ENCODE data around the gene ERMAP.
"Not testable (repeated sequence)": the region's sequence is repeated elsewhere in the genome, so short reads cannot be mapped to it uniquely, and the experiment has no call there.

The ERMAP gene

GRCh38 chr1:42845193-42845592 lies 28.3 kb downstream of the ERMAP start:
- DNase-seq: no peak

DNA sequence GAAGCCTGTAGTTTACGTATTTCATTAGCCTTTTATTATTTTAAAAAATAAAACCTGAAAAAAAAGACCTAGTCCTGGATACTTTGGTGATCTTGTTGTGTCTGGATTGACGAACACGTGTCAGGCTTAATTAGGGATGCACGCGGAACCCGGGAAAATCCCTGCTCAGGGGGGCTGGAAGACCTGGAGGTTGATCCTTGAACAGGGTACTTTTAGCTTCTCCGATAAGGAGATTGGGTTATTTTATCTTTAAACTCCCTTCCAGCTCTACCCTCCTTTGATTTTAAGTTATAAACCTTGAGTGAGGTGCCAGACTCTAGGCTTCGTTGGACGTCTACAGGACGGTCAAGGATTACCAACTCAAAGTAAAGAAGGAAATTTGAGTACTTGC lies 28.9 kb downstream of the ERMAP start:
- DNase-seq: no peak

DNA sequence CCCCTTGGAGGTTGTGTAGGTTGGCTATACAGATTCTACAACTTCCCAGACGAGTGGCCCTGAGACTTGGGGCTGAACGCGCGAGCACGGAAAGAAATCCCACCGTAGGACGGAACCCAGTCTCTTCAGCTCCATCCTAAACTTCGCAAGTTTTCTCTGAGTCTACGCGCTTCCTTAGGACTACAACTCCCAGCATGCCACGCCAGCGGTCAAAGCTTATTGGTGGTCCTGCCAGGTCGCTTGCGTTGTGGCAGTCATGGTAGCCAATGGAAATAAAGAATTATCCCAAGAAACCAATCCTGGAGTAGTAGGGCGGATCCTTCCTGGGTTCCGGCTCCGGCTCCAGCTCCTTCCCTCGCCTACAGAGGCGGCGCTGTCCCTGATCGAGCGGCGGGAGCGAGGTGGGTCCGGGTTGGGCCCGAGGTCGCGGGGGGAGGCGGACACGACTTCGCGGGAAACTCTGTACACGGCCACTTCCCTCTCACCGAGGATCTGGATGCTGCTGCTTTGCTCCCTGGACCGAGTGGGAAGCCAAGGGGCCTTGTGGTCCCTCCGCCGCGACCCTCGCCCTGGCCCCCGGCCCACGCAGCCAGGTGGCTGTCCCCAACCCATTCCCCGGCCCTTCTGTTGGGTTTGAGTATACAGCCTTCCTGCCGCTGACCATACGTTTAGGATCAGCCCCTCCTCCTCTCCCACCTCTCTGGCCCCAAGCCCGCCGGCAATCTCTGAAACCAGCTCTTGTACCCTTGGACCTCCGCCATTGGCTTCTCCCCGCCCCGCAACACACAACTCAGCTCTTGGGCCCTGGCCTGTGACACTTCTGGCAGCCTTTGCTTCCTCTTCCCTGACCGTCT lies 29.6 kb downstream of the ERMAP start, which contains the start of gene ZNF691:
TSS of gene ZNF691 (plus strand) at position 357 of the 854 bp plus-strand sequence. CDS start 3,046 bp downstream, outside the sequence.
- peak; percentile 97 for DNase-seq

DNA sequence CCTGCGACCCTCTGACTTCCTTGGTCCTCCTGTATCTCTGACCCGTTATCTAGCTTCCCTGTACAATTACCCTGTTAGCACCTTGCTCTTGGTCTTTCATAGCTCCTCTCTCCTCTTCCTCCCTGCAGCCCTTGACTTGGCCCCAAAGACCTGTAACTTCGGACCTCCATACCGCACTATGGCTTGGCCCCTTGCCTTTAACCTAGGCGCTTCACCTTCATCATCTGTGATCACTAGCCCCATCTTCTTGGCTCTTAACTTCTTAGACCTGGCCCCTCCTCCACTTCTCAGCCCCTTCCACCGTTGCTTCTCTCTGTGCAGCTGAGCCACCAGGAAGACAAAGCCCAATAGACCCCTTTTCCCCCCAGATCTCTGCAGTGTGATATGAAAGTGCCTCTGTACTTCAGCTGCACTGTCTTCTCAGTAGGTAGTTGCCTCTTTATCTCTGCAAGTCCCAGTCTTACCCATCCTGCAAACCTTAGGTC lies 30.2 kb downstream of the ERMAP start:
- no peak for DNase-seq

DNA sequence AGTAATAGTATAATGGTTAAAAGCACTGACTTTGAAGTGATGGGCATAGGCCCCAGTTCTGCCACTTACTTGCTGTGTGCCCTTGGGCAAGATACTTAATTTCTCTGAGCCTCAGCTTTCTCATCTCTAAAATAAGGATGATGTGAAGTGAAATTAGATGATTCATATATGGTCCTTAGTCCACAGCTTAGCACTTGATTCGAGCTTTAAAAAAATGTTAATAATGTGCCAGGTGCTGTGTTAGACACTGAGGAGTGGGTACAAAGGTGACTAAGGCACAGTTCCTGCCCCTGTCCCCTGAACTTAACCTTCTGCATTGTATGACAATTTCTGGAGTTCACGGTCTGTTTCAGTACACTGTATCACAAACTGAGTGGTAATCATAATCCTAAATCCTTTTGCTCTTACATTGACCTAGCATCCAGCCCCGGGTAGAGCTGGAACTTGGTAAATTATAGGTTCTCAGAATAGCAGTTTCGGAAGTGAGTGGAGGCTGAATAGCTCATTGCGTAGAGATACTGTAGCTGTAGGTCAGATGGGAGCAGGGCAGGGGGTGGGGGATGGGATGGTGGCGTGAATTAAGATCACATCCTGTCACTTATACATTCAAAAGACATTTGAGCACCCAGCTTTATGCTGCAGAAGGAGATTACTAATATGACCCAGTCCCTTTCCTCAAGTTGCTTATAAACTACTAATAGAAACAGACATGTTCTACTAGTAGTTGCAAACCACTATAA lies 31.0 kb downstream of the ERMAP start:
- no peak for DNase-seq

- no peak for DNase-seq
These were observed 32.1 kb downstream of the ERMAP start for GRCh38 chr1:42848823-42849537.

- no peak for DNase-seq
These were observed 33.0 kb downstream of the ERMAP start for GRCh38 chr1:42849944-42850343.

- DNase-seq: no peak
These were observed 34.5 kb downstream of the ERMAP start for GRCh38 chr1:42851420-42851819.

- no peak for DNase-seq
These were observed 35.2 kb downstream of the ERMAP start for GRCh38 chr1:42851960-42852607.

DNA sequence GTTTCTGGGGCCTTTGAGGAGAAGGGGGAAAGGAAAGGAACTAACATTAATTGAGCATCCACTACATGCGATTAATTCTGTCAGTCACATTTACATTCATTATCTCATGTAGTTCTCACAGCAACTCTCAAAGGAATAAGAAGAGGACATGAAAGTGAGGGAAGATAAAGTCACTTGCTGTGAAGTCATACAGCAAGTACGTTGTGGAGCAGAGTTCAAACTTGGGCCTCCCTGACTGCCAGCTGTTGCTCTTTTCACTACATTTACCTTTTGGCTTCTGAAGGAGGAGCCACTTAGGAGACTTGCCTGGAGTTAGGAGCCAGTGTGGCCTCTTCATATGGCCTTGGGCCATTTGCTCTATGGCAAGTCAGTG lies 35.7 kb downstream of the ERMAP start:
- no peak for DNase-seq

DNA sequence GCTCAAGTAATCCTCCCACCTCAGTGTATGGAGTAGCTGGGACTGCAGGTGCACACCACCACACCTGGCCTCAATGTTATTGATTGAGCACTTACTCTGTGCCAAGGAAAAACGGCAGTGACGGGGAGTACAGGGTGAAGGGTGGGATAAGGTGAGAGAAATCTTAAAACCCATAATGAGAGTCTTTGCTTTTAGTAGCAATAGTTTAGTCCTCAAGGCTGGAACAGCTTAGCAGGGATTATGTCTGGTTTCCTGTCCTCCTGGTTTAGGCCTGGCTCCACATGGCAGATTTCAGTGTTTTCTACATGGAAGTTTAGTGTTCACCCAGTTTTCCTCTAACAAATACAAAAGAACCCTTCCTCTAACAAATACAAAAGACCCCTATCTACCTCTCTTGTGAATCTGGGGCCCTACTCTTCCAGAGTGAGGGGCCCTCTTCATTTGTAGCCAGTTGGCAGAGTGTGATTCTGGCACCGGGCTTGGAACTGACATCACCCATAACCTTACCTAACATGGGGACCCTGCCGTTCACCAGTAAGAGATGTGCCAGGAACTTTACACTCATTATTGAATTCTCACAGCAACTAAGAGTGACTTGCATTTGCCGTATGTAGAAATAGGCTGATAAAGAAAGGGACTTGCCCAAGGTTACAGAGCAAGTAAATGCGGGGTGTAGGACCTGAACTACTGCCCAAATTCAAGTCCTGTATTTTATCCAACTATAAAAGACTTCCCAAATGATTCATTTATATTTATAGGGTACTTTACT lies 36.4 kb downstream of the ERMAP start:
- DNase-seq: no peak

DNA sequence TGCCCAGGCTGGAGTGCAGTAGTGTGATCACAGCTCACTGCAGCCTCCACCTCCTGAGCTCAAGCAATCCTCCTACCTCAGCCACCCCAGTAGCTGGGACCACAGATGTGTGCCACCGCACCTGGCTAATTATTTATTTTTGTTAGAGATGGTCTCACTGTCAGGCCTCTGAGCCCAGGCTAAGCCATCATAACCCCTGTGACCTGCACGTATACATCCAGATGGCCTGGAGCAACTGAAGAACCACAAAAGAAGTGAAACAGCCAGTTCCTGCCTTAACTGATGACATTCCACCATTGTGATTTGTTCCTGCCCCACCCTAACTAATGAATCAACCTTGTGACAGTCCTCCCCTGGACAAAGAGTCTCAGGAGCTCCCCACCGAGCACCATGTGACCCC lies 39.6 kb downstream of the ERMAP start:
- not testable (repeated sequence) for DNase-seq

DNA sequence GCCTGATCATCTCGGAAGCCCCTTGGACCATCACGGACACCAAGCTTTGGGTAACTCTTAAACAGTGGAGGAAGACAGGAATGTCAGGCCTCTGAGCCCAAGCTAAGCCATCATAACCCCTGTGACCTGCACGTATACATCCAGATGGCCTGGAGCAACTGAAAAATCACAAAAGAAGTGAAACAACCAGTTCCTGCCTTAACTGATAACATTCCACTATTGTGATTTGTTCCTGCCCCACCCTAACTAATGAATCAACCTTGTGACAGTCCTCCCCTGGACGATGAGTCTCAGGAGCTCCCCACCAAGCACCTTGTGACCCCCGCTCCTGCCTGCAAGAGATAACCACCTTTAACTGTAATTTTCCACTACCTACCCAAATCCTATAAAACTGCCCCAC lies 42.4 kb downstream of the ERMAP start:
- DNase-seq: not testable (repeated sequence)

DNA sequence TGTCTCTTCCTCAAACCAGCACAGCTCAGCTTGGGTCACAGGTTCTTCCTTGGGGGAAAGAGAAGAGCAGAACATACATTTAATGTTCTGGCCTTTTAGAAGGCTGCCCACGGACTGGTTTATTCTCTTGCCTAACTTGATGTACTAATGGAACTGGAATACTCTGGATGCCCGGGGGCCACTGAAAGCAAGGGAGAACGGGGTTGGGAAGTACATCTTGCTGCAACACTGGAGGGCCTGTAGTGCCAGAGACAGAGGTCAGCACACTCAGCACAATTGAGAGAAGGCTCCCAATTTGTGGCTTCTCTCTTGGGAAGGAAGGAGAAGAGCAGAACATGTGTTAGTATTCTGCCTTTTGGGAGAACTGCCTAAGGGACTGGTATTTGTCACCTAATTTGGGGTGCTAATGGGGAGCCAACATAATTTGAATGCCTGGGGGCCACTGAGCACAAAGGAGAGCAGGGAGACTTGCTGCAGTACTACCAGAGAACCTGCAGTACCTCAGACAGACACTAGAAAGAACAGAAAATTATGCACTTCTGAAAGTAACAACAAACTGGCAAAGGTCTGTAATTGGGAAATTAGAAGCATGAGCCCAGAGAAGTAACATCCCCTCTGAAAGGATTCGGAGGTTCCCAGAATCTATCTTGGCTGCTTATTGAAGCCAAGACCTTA lies 43.6 kb downstream of the ERMAP start:
- DNase-seq: no peak

DNA sequence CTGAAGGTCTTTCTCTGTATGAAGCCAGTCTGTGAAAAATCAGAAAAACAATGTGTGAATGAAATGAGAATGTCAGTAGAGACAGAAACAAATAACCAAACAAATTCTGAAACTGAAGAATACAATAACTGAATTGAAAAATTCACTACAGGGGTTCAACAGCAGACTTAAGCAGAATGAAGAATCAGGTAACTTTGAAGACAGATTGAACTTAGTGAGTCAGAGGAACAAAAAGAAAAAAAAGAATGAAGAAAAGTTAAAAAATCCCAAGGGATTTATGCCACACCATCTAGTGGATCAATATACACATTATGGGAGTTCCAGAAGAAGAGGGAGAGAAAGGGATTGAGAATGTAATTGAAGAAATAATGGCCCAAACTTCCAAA lies 44.1 kb downstream of the ERMAP start:
- DNase-seq: no peak

GRCh38 chr1:42866549-42866948 lies 49.6 kb downstream of the ERMAP start:
- no peak for DNase-seq

DNA sequence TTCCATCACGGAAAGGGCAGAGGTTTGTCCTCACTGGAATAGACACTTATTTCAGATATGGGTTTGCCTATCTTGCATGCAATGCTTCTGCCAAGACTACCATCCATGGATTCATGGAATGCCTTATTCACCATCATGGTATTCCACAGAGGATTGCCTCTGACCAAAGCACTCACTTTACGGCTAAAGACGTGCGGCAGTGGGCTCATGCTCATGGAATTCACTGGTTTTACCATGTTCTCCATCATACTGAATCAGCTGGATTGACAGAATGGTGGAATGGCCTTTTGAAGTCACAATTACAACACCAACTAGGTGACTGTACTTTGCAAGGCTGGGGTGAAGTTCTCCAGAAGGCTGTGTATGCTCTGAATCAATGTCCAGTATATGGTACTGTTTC lies 51.5 kb downstream of the ERMAP start:
- DNase-seq: not testable (repeated sequence)

GRCh38 chr1:42869254-42869653 lies 52.3 kb downstream of the ERMAP start:
- DNase-seq: not testable (repeated sequence)

GRCh38 chr1:42869751-42870150 lies 52.8 kb downstream of the ERMAP start:
- not testable (repeated sequence) for DNase-seq

DNA sequence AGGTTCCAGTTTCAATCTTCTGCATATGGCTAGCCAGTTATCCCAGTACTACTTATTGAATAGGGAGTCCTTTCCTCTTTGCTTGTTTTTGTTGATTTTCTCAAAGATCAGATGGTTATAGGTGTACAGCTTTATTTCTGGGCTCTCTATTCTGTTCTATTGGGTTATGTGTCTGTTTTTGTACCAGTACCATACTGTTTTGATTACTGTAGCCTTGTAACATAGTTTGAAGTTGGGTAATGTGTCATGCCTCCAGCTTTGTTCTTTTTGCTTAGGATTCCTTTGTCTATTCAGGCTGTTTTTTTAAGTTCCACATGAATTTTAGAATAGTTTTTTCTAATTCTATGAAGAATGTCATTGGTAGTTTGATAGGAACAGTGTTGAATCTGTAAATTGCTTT lies 56.2 kb downstream of the ERMAP start:
- DNase-seq: not testable (repeated sequence)

GRCh38 chr1:42873670-42874069 lies 56.7 kb downstream of the ERMAP start:
- no peak for DNase-seq

Measured in NCI-H1694 treated with DMSO at 0.1 percent for 48 hours (cell line).